Measurements from ENCODE around the gene PPIL1.

PPIL1 gene

DNA sequence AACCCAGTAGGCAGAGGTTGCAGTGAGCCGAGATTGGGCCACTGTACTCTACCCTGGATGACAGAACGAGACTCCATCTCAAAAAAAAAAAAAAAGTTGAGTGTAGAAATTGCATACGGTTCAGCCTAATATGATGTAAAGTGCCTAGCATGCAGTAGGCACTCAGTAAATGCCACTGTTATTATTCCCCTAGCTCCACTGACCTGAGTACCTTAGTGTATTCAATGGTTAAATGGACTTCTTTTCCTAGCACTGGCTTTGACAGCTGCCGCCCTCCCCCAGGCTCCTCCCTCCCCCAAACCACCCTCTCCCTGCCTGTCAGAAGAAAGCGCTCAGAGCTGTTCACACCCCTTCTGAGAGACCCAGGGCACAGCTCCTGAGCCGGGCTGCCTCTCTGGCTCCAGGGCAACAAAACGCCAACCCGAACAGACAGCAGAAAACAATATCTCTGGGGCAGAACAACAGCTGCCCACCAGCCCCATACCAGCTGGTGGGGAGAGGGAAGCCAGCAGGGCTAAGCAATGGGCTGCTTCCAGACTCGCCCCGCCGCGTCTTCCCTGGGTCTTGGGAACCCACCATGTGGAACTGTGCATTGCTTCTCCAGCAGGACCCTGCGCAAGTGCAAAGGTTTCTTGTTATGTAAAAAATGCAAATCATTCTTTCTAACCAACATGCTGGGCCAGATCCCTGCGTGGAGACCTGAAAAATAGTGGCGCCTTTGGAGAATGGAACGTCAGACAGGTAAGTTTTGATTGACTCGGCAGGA is 39.8 kb downstream of the PPIL1 start:
- DNase-seq: no peak

GRCh38 chr6:36833182-36833789 is 41.3 kb downstream of the PPIL1 start:
- no peak for DNase-seq

- DNase-seq: no peak
Observed at GRCh38 chr6:36832313-36832712, 42.3 kb downstream of the PPIL1 start.

GRCh38 chr6:36830577-36830976 is 44.0 kb downstream of the PPIL1 start:
- DNase-seq: no peak

GRCh38 chr6:36829919-36830544 is 44.6 kb downstream of the PPIL1 start:
- no peak for DNase-seq

- DNase-seq: peak; percentile 70
Observed at GRCh38 chr6:36827261-36828079, 47.1 kb downstream of the PPIL1 start.

- no peak for DNase-seq
Observed at GRCh38 chr6:36826520-36827227, 47.9 kb downstream of the PPIL1 start.

DNA sequence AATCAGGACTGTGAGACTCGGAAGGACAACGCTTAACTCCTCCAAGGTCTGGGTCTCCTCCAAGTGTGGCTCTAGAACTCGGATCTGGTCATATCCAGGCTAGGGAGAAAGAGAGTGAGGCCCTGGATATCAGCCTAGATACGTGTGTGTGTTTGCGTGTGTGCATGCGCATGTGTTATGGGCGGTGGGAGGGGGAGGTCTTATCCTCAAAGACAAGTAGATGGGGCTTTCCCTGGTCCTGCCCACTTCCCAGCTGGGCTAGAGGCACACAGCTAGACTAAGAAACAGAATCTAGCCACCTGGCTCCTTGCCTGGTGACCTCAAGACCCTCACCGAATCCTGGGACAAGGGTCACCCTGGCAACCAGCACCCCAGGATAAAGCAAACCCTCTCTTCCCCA is 48.6 kb downstream of the PPIL1 start:
- DNase-seq: no peak

GRCh38 chr6:36825452-36825851 is 49.2 kb downstream of the PPIL1 start:
- no peak for DNase-seq

DNA sequence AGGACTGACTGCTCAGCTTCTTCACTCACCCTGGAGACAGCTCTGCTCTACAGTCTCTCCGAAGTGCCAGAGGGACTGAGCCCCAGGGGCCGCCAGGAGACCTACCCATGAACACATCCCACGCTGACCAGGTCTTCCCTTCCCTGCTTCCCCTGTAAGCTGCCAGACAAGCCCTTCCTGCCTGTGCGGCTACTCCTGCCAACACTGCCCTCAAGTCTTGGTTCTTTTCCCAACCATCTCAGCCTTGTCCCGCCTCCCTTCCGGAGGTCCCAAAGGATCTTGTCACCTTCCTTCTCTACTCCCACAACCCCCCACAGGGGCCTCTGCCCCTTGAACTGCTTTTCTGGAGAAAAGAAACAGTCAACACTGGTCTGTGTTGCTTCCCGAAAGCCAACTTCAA is 50.4 kb downstream of the PPIL1 start:
- no peak for DNase-seq

DNA sequence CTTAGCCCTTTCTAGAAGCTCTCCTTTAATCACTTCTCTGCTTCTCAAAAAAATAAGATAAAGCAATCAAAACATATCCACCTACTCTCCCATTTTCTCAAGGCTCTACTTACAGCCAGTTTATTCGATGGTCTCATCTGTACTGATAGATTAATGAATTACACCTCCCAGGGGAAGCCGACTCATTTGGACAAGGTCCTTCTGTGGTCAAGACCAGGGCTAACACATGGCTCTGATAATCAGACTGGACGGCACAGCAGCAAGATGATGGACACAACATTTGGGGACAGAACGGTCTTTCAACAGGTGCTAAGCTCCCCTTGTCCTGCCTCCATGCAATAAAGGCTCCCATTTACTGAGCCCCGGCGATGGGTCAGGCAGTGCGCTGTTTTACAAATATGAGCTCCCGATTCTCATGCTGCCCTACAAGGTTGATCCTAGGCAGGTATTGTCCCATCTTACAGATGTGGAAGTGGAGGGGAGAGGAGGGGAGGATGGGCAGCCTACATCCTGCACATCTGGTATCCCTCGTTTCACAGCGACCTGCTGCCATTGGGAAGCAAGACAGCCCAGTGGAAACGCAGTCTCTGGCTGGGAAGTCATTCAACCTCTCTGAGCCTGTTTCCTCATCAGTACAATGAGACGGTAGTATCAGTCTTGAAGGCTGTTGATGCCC is 51.0 kb downstream of the PPIL1 start:
- no peak for DNase-seq

DNA sequence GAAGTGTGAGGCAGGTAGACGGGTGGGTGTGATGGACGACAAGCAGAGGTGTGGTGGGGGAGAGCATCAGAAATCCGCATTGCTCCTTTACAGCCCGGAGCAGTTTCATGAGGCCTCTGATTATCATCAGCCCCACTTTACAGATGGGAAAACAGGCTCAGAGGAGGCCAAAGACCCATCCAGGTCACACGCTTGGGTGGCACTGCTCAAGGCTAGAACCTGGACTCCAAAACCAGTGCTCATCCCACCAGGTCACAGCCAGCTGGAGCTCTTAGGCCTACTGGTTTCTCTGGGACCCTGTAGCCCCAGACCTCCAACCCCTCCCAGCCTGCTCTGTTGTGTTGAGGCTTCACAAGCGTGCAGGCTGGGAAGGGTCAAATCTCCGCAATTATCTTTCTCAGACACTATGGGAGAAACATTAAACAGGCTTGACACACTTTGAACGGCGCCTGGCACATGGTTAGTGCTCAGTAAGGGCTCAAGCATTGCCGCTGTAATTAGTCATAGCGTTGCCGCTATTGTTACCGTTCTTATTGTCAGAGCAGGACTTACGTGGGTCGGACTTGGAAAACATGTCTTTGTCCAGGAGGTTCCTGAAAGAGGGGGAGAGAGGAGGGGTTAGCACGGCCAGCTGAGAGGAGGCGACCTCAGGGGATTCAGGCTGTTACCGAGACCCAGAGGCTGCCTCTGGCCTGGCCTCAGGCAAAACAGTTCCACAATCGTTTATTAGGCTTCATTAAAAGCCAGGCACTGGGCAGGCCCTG is 51.9 kb downstream of the PPIL1 start:
- DNase-seq: no peak

DNA sequence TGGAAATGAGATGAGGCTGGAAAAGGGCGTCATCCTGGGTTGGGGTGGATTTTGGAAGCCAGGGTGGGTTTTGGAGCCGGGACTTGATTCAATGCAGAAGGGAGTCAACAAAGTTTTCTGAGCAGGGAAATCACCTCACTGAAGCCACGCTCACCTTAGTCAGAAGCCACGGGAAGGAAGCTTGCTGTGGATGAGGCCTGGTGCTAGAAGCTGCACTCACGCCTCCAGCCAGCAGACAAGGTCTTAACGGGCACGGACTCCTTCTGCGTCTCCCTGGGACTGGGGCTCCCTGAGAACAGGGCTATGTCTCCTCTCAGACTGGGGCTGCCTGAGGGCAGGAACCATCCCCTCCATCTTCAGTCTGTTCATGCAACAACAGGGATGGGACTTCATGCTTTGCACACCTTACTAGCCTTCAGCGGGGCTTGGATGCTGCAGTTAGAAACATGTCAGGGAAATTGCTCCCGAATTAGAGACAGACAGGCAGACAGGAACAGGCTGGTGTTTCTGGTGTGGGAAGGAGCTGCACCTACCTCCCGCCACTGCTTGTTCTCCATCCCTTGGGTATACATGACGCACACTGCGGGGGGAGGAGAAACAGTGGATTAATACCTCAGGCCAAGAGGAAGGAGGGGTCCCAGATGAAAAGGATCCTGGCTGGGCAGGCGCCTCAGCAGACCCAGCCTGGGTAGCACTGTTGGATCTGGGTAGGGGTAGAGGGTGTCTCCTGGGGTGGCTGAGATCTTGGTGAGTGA is 52.8 kb downstream of the PPIL1 start:
- no peak for DNase-seq

DNA sequence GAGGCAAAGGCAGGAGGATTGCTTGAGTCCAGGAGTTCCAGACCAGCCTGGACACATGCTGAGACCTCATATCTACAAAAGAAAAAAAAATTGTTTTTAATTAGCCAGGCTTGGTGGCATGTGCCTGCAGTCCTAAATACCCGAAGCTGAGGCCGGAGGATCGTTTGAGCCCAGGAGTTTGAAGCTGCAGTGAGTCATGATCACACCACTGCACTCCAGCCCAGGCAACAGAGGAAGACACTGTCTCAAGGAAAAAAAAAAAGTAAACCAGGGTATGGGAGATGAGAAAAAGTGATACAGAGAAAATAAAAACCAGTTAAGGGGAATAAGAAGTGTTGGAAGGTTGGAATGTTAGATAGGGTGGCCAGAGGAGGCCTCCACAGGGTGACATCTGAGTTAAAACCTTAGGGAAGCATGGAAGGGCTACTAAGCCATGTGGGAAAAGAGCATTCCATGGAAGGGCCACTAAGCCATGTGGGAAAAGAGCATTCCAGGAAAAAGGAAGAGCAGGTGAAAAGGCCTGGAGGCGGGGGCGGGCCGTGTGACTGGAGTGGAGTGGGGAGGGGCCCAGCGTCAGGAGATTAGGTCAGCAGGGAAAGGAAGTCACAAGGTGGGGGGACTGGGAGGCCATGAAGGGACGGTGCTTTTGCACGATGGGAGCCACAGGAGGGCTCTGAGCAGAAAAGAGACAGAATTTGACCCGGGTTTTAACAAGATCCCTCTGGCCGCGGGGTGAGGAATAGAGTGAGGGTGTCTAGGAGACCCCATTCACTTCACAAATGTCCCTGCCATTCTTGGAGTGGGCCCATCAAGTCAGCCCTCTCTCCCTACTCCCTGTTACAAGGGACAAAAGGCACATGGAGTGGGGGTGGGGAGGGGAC is 53.7 kb downstream of the PPIL1 start:
- peak; percentile 50 for DNase-seq

DNA sequence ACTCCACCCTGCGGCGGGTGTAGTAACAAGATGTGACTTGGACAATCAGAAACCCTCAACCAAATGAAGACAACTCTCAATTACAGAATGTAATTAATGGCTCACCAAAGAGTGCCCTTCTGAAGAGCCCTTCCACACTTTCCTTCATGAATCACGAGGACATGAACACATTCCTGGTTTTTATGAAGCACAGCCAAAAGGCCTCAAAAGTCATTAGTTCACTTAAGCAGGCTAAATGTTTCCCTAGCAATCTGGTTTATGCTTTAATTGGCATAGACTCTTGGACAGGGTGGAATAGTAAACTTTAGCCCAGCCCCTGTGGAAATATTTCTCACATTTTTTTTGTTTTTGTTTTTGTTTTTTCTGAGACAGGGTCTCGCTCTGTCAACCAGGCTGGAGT is 55.8 kb downstream of the PPIL1 start:
- DNase-seq: no peak

GRCh38 chr6:36817847-36818246 is 56.8 kb downstream of the PPIL1 start:
- DNase-seq: no peak

DNA sequence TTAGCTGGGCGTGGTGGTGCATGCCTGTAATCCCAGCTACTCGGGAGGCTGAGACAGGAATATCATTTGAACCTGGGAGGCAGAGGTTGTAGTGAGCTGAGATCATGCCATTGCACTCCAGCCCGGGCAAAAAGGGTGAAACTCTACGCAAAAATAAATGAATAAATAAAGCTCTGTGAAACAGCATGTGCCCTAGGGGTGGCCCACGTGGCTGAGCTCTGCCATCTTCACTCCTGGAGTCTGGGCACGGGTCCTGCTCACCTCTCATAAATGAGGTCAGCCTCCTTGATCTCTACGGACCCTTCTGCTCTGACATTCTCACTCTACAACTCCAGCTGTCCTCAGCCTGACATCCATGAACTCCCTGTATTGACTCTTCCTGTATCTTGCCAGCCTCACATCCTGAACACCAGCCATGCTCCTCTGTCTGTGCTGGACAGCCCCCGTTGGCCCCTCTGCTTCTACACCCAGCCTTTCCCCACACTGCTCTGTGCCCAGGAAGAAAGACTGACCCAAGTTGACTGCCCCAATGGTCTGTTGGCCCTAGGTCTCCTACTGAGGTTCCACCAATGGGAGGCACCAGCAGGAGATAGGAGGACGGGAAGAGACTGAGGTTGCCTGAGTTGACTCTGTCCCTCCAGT is 57.3 kb downstream of the PPIL1 start:
- no peak for DNase-seq

GRCh38 chr6:36815962-36816735 is 58.5 kb downstream of the PPIL1 start:
- no peak for DNase-seq

Data from fibroblast of skin of right biceps (primary cell).